SU-DHL-6 (cell line): ENCODE data around the gene CYBA.

ENCODE experiments used
- H2AFZ ChIP-seq: fragments of 200-600 bp; sonication (generic); 2 replicates; pipeline ENCODE4 v1.6.1; 2014; ENCODE audit warnings: low read depth, mild to moderate bottlenecking, moderate library complexity, mixed read lengths, antibody characterized with exemption, low read length; ENCODE audit not compliant: severe bottlenecking
- H3F3A ChIP-seq: fragments of 200-600 bp; shearing (Covaris generic); 2 replicates; pipeline ENCODE4 v1.6.0; 2016; ENCODE audit warnings: antibody characterized with exemption, mild to moderate bottlenecking; ENCODE audit not compliant: insufficient read depth
- H3K27ac ChIP-seq: fragments of 200-600 bp; sonication (generic); 2 replicates; pipeline ENCODE4 v1.5.1; 2016; ENCODE audit warnings: low read depth, mild to moderate bottlenecking, low read length, moderate library complexity, mixed read lengths
- H3K27me3 ChIP-seq: fragments of 200-600 bp; sonication (generic), shearing (Covaris generic); 2 replicates; pipeline ENCODE4 v1.6.0; 2014; ENCODE audit warnings: mild to moderate bottlenecking, low read length
- H3K36me3 ChIP-seq: fragments of 200-600 bp; sonication (generic); 2 replicates; pipeline ENCODE4 v1.6.1; 2014; ENCODE audit warnings: mild to moderate bottlenecking, low read length, mixed read lengths
- H3K4me2 ChIP-seq: fragments of 300-600, 200-600 bp; shearing (Covaris generic), sonication (generic); 2 replicates; pipeline ENCODE4 v1.6.0; 2014; ENCODE audit warnings: low read length, low read depth, mild to moderate bottlenecking; ENCODE audit not compliant: poor library complexity, severe bottlenecking
- H3K4me3 ChIP-seq: fragments of 200-600 bp; sonication (generic); 2 replicates; pipeline ENCODE4 v1.5.1; 2014; ENCODE audit warnings: antibody characterized with exemption, low read length, mild to moderate bottlenecking, mixed read lengths; ENCODE audit not compliant: insufficient read depth, poor library complexity, severe bottlenecking
- H3K79me2 ChIP-seq: fragments of 200-600 bp; sonication (generic); 2 replicates; pipeline ENCODE4 v1.6.1; 2014; ENCODE audit warnings: mild to moderate bottlenecking, low read length, moderate library complexity; ENCODE audit not compliant: insufficient read depth
- H3K9ac ChIP-seq: fragments of 200-600 bp; sonication (generic); 2 replicates; pipeline ENCODE4 v1.7.0; 2014; ENCODE audit warnings: mild to moderate bottlenecking, low read length
- H3K9me2 ChIP-seq: fragments of 200-600 bp; sonication (generic); replicated peaks from 2 replicates; pipeline ENCODE4 v1.6.1; 2014; ENCODE audit warnings: low read length; ENCODE audit not compliant: insufficient read depth
- H3K9me3 ChIP-seq: fragments of 200-600 bp; sonication (generic); 2 replicates; pipeline ENCODE4 v1.6.1; 2014; ENCODE audit warnings: low read length, mixed read lengths; ENCODE audit not compliant: insufficient read depth
- H4K20me1 ChIP-seq: fragments of 200-600 bp; sonication (generic); 2 replicates; pipeline ENCODE4 v1.6.1; 2014; ENCODE audit warnings: low read depth, mild to moderate bottlenecking, antibody characterized with exemption, low read length, moderate library complexity, mixed read lengths
- CTCF ChIP-seq: fragments of 200-600 bp; sonication (generic); IDR thresholded peaks from one replicate; pipeline ENCODE4 v1.5.1; 2017; ENCODE audit warnings: antibody characterized with exemption, mild to moderate bottlenecking, low read length, moderate library complexity; ENCODE audit not compliant: insufficient read depth, poor library complexity, severe bottlenecking
- EZH2phosphoT487 ChIP-seq: fragments of 200-600 bp; sonication (generic), shearing (Covaris generic); conservative IDR thresholded peaks from 2 replicates; pipeline ENCODE4 v1.6.1; 2018; ENCODE audit warnings: mild to moderate bottlenecking, antibody characterized with exemption, low read length, moderate library complexity, mixed read lengths

Gene CYBA

GRCh38 chr16:88693420-88694177 lies 42.7 kb upstream of the CYBA start:
- Histone ChIP-seq H3F3A (no peaks in the 10 kb centered on the region), H2AFZ (no peak overlapping the region), H3K27ac (no peak overlapping the region), H3K4me2 (no peak overlapping the region), H3K27me3 (no peaks in the 10 kb centered on the region), H3K79me2 (no peaks in the 10 kb centered on the region), H4K20me1 (no peaks in the 10 kb centered on the region), H3K36me3 (no peaks in the 10 kb centered on the region), H3K9me2 (no peaks in the 10 kb centered on the region), H3K9ac (no peak overlapping the region), H3K4me3 (no peak overlapping the region), H3K9me3 (no peaks in the 10 kb centered on the region)
- no peak for TF ChIP-seq CTCF
- TF ChIP-seq EZH2phosphoT487 = no peak

DNA sequence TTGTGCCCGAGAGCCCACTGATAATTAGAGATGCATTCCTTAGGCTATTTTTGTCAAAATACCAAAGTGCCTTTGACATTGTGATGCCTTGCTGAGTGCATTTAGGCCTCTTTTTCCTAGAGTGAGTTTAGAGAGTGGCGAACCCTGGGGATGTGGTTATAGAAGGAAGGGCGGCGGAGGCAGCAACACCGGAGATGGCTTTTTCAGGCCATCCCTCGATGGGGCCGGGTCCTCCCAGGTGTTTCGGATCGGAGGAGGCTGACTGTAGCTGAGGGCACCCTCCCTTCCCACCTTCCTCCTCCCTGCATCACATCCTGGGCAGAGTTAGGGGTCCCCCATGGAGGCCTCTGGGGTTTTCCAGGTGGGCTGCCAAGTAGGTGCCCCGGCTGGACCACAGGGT lies 42.0 kb upstream of the CYBA start:
- H3K79me2 ChIP-seq = no peaks in the 10 kb centered on the region
- H2AFZ ChIP-seq = no peak overlapping the region
- H3K9me2 ChIP-seq = no peaks in the 10 kb centered on the region
- no peaks in the 10 kb centered on the region for H3K9me3 ChIP-seq
- no peak for TF ChIP-seq CTCF
- TF ChIP-seq EZH2phosphoT487 = no peak
- no peaks in the 10 kb centered on the region for H3K36me3 ChIP-seq
- no peaks in the 10 kb centered on the region for H3K27me3 ChIP-seq
- H3K27ac ChIP-seq = no peak overlapping the region
- H4K20me1 ChIP-seq = no peaks in the 10 kb centered on the region
- no peaks in the 10 kb centered on the region for H3F3A ChIP-seq
- no peak overlapping the region for H3K4me2 ChIP-seq
- H3K9ac ChIP-seq = no peak overlapping the region
- H3K4me3 ChIP-seq = no peak overlapping the region

GRCh38 chr16:88691924-88692560 lies 41.2 kb upstream of the CYBA start:
- no peak for TF ChIP-seq EZH2phosphoT487
- TF ChIP-seq CTCF = no peak
- H3K9me3 ChIP-seq = no peaks in the 10 kb centered on the region
- no peaks in the 10 kb centered on the region for H3K36me3 ChIP-seq
- H2AFZ ChIP-seq = no peak overlapping the region
- no peaks in the 10 kb centered on the region for H4K20me1 ChIP-seq
- H3K9ac ChIP-seq = no peak overlapping the region
- H3K9me2 ChIP-seq = no peaks in the 10 kb centered on the region
- H3K79me2 ChIP-seq = no peaks in the 10 kb centered on the region
- H3K4me3 ChIP-seq = no peak overlapping the region
- H3F3A ChIP-seq = no peaks in the 10 kb centered on the region
- no peak overlapping the region for H3K4me2 ChIP-seq
- H3K27ac ChIP-seq = no peak overlapping the region
- H3K27me3 ChIP-seq = no peaks in the 10 kb centered on the region
